Natural killer cell (primary cell): ENCODE results near the gene VAT1. TPM values are rescaled to one million over a fixed set of nuclear protein-coding genes. Genes with fewer than 3 reads are reported as not detected.
"Not testable (repeated sequence)": the region's sequence is repeated elsewhere in the genome, so short reads cannot be mapped to it uniquely, and the experiment has no call there.

Source experiments
- ATAC-seq, 3 donors: fragments of 150-1000 bp in 2 of 3; fragments of 200-7000 bp in 1 of 3; cut with Tn5 transposase; 1 replicate in 1 of 3; 2 replicates in 2 of 3; pipeline ENCODE4 v1.10.0; 2021; ENCODE audit warnings: mild to moderate bottlenecking in 2 of 3, moderate library complexity in 2 of 3
- DNase-seq, 2 donors: peaks; one replicate each; pipeline versions ENCODE4 v3.0.0 to v3.0.0-alpha.2; 2013 to 2021; ENCODE audit warnings: mixed read lengths in 1 of 2
- H3K27ac ChIP-seq: one replicate; pipeline ENCODE4 v1.5.1; 2013; ENCODE audit warnings: mild to moderate bottlenecking, low read length
- H3K27me3 ChIP-seq: one replicate; pipeline ENCODE4 v1.6.1; 2013; ENCODE audit warnings: low read length; ENCODE audit not compliant: control insufficient read depth, insufficient read depth
- H3K36me3 ChIP-seq: one replicate; pipeline ENCODE4 v1.6.1; 2013; ENCODE audit warnings: low read length; ENCODE audit not compliant: control insufficient read depth, insufficient read depth
- H3K4me1 ChIP-seq: one replicate; pipeline ENCODE4 v1.6.1; 2013; ENCODE audit warnings: low read length; ENCODE audit not compliant: control insufficient read depth, insufficient read depth
- H3K4me3 ChIP-seq: one replicate; pipeline ENCODE4 v1.5.1; 2013; ENCODE audit warnings: low read length
- H3K9me3 ChIP-seq: one replicate; pipeline ENCODE4 v1.6.1; 2013; ENCODE audit warnings: low read length; ENCODE audit not compliant: control insufficient read depth, insufficient read depth
- H3K27ac Mint-ChIP-seq, 2 donors: one replicate each; pipeline ENCODE4 v1.8.0; 2022; ENCODE audit warnings: mild to moderate bottlenecking in 2 of 2, mixed read lengths in 2 of 2, moderate library complexity in 1 of 2
- H3K27me3 Mint-ChIP-seq, 2 donors: one replicate each; pipeline ENCODE4 v1.8.0; 2022; ENCODE audit warnings: low read depth in 2 of 2, mixed read lengths in 2 of 2
- H3K36me3 Mint-ChIP-seq: one replicate; pipeline ENCODE4 v1.8.0; 2022; ENCODE audit warnings: mixed read lengths
- H3K4me1 Mint-ChIP-seq, 2 donors: one replicate each; pipeline ENCODE4 v1.8.0; 2022; ENCODE audit warnings: mixed read lengths in 2 of 2
- H3K4me3 Mint-ChIP-seq: one replicate; pipeline ENCODE4 v1.8.0; 2022; ENCODE audit warnings: mild to moderate bottlenecking, moderate library complexity, mixed read lengths
- H3K9me3 Mint-ChIP-seq, 2 donors: one replicate each; pipeline ENCODE4 v1.8.0; 2022; ENCODE audit warnings: mixed read lengths in 2 of 2
- CTCF ChIP-seq: fragments of 200-600 bp; IDR thresholded peaks from one replicate; pipeline ENCODE4 v1.8.0; 2022; ENCODE audit warnings: antibody characterized with exemption
- WGBS: methylation state at CpG from one replicate; pipeline ENCODE4 v1.1.7; 2013; ENCODE audit warnings: missing lambda C conversion rate; ENCODE audit not compliant: insufficient coverage; 5-methylcytosine and 5-hydroxymethylcytosine counted together
- intact Hi-C: fragments of 100-400 bp; cut with micrococcal nuclease; formaldehyde crosslinking; loops from one replicate; pipeline ENCODE4 v1.14.2; 2022
- total RNA-seq, 4 donors: library from RNA; stranded (reverse); fragments of 120-200 nt in 1 of 4; gene quantifications; one replicate each; pipeline versions ENCODE4 v1.2.3 to v1.2.4, GENCODE V29; 2013 to 2022

The VAT1 gene
- total RNA-seq, 3 donors from 2014 or later (not counting 1 experiment from before 2014, with no cell fraction given): 21.1 to 32.1 (median 31.9) TPM

GRCh38 chr17:43010667-43011308, 11.4 kb downstream of the VAT1 start:
- Histone ChIP-seq H3K27ac (no peak overlapping the region), H3K9me3 (no peaks in the 10 kb centered on the region), H3K36me3 (peaks cover 29% of the 10 kb centered on the region), H3K4me3 (no peak overlapping the region), H3K27me3 (no peaks in the 10 kb centered on the region), H3K4me1 (peaks cover 22% of the 10 kb centered on the region)
- no peak for ATAC-seq
- peaks cover 14 to 27% of the 10 kb centered on the region in 2 donors for H3K4me1 Mint-ChIP-seq
- TF ChIP-seq CTCF: no peak
- no peaks in the 10 kb centered on the region for H3K27me3 Mint-ChIP-seq
- no peak overlapping the region for H3K4me3 Mint-ChIP-seq
- no peaks in the 10 kb centered on the region for H3K9me3 Mint-ChIP-seq
- H3K27ac Mint-ChIP-seq: peak overlapping the region; percentile 6 to 37
- intact Hi-C loops: no loop called here
- H3K36me3 Mint-ChIP-seq: no peaks in the 10 kb centered on the region
- WGBS: 98% methylated on average over 5 of the region's 5 CpGs
- DNase-seq: no peak

GRCh38 chr17:43006639-43007551, 15.3 kb downstream of the VAT1 start, which contains the start of gene IFI35:
Gene IFI35 (plus strand): TSS chr17:43006784. CDS start chr17:43006948, 164 bp downstream.
- Histone ChIP-seq H3K9me3 (no peaks in the 10 kb centered on the region), H3K4me3 (peak within 1 kb of the TSS; percentile 85), H3K4me1 (peaks cover 22% of the 10 kb centered on the region), H3K36me3 (peaks cover 15% of the 10 kb centered on the region), H3K27me3 (no peaks in the 10 kb centered on the region), H3K27ac (peak within 1 kb of the TSS; percentile 92)
- no peaks in the 10 kb centered on the region for H3K27me3 Mint-ChIP-seq
- H3K4me1 Mint-ChIP-seq: peaks cover 14 to 27% of the 10 kb centered on the region in 2 donors
- peak within 1 kb of the TSS; percentile 91 to 99 for H3K27ac Mint-ChIP-seq
- peak; percentile 78 to 91 for DNase-seq
- H3K4me3 Mint-ChIP-seq: peak within 1 kb of the TSS; percentile 94
- intact Hi-C loops: no loop called here
- 30% methylated on average over 16 of the region's 18 CpGs for whole genome bisulfite sequencing
- H3K9me3 Mint-ChIP-seq: no peaks in the 10 kb centered on the region
- TF ChIP-seq CTCF: no peak
- no peaks in the 10 kb centered on the region for H3K36me3 Mint-ChIP-seq
- ATAC-seq: peak; percentile 97 to 99 (median 98)

- peak overlapping the region in 1 of 2 donors; percentile 38 for H3K27ac Mint-ChIP-seq
- no peak overlapping the region for H3K4me3 Mint-ChIP-seq
- intact Hi-C loops: no loop called here
- DNase-seq (no peak), ATAC-seq (no peak)
- no peaks in the 10 kb centered on the region for H3K9me3 Mint-ChIP-seq
- no peaks in the 10 kb centered on the region for H3K27me3 Mint-ChIP-seq
- WGBS: 90% methylated on average over 5 of the region's 5 CpGs
- H3K36me3 Mint-ChIP-seq: no peaks in the 10 kb centered on the region
- H3K4me1 ChIP-seq: peaks cover 27% of the 10 kb centered on the region
- peaks cover 32% of the 10 kb centered on the region for H3K36me3 ChIP-seq
- H3K27me3 ChIP-seq: no peaks in the 10 kb centered on the region
- no peak overlapping the region for H3K4me3 ChIP-seq
- no peak overlapping the region for H3K27ac ChIP-seq
- peaks cover 22 to 26% of the 10 kb centered on the region in 2 donors for H3K4me1 Mint-ChIP-seq
- TF ChIP-seq CTCF: no peak
- no peaks in the 10 kb centered on the region for H3K9me3 ChIP-seq
Observed at GRCh38 chr17:43003542-43004172, 18.5 kb downstream of the VAT1 start.

- H3K9me3 ChIP-seq, H3K4me3 Mint-ChIP-seq, H3K36me3 Mint-ChIP-seq, ATAC-seq, H3K27me3 ChIP-seq, H3K4me3 ChIP-seq, H3K9me3 Mint-ChIP-seq, intact Hi-C loops, H3K27me3 Mint-ChIP-seq, H3K27ac ChIP-seq, DNase-seq: not testable (repeated sequence)
- 97% methylated on average over 13 of the region's 13 CpGs for WGBS
- Histone ChIP-seq H3K4me1 (peaks cover 18% of the 10 kb centered on the region), H3K36me3 (peaks cover 32% of the 10 kb centered on the region)
- Mint-ChIP-seq H3K4me1 (peaks cover 21 to 28% of the 10 kb centered on the region in 2 donors), H3K27ac (peak overlapping the region; percentile 11 to 42)
Observed at GRCh38 chr17:43000894-43001293, 21.3 kb downstream of the VAT1 start.
